Activated CD4-positive, alpha-beta T cell treated with anti-CD3 and anti-CD28 coated beads for 36 hours (primary cell): Measurements from ENCODE around the gene LAP3. TPM values are rescaled to one million over a fixed set of nuclear protein-coding genes. Genes with fewer than 3 reads are reported as not detected.
"Not testable (repeated sequence)": the region's sequence is repeated elsewhere in the genome, so short reads cannot be mapped to it uniquely, and the experiment has no call there.

Experiments
- ATAC-seq: fragments of 200-7000 bp; cut with Tn5 transposase; one replicate; pipeline ENCODE4 v1.10.0; 2021; ENCODE audit warnings: mild to moderate bottlenecking, moderate library complexity
- CTCF ChIA-PET: fragments of 350-600 bp; sonication (Branson Sonifier 250); formaldehyde crosslinking; loops from one replicate; lab custom pipeline; 2021; ENCODE audit warnings: antibody characterized with exemption; lab: Charles Lee
- POLR2A ChIA-PET: fragments of 350-600 bp; sonication (Branson Sonifier 250); formaldehyde crosslinking; loops from one replicate; lab custom pipeline; 2021; ENCODE audit warnings: antibody characterized with exemption, inconsistent platforms; lab: Charles Lee
- DNase-seq: peaks from one replicate; pipeline ENCODE4 v3.0.0-alpha.2; 2020
- H3K27ac Mint-ChIP-seq: one replicate; pipeline ENCODE4 v1.8.0; 2021; ENCODE audit warnings: mixed read lengths
- H3K27me3 Mint-ChIP-seq: one replicate; pipeline ENCODE4 v1.8.0; 2021; ENCODE audit warnings: mixed read lengths
- H3K36me3 Mint-ChIP-seq: one replicate; pipeline ENCODE4 v1.8.0; 2021; ENCODE audit warnings: low read depth, mixed read lengths
- H3K4me1 Mint-ChIP-seq: one replicate; pipeline ENCODE4 v1.8.0; 2021; ENCODE audit warnings: mixed read lengths
- H3K4me3 Mint-ChIP-seq: one replicate; pipeline ENCODE4 v1.8.0; 2021; ENCODE audit warnings: mild to moderate bottlenecking, moderate library complexity, mixed read lengths
- H3K9me3 Mint-ChIP-seq: one replicate; pipeline ENCODE4 v1.8.0; 2021; ENCODE audit warnings: low read depth, mixed read lengths
- intact Hi-C, 2 experiments: fragments of 100-400 bp; cut with DNase I in 1 of 2; cut with micrococcal nuclease in 1 of 2; formaldehyde crosslinking; loops; one replicate each; pipeline versions ENCODE4 v1.14.2 to v1.15.1; 2022 to 2024; cut with DNase I, micrococcal nuclease
- total RNA-seq, 2 experiments: library from RNA; stranded (reverse); gene quantifications; one replicate each; pipeline ENCODE4 v1.2.3, GENCODE V29; 2021

Gene LAP3
- total RNA-seq, 2 experiments from 2014 or later, result 126 to 128 TPM

DNA sequence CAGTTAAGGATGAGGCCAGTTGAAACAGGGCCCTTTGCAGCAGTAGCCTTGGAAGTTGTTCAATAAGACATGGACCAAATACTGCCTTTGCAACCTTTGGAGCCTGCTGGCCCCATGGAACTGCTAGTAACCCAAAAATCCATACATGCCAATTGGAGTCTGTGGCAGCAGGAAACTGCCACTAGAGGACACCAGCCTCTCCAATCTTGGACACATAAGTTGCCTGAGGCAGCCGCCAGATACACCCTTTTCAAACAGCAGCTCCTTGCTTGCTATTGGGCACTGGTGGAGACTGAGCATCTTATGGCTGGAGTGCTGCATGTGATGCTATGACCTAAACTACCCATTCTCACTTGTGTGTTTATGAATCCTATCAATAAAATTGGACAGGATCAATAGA lies 14.8 kb upstream of the LAP3 start:
- DNase-seq, result no peak

DNA sequence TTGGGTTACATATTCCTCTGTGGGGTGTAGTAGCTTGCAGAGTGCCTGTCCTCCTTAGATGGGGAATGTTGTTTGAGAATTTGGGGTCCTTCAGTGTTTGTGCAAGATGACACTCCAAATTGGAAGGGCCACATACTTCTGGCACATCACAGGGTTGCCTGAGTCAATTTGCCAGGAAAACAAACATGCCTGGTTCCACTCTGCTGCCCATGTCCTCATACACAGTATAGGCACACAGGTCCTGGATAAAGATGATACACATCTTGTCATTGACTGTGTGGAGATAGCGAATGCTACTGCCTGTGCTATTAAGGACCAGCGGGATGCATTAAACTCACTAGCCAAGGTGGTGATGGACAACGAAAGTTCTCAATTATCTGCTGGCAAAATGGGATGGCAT lies 11.2 kb upstream of the LAP3 start:
- ATAC-seq (no peak), DNase-seq (no peak)
- Mint-ChIP-seq H3K36me3 (no peaks in the 10 kb centered on the region), H3K4me3 (no peak overlapping the region), H3K27ac (no peak overlapping the region), H3K9me3 (no peaks in the 10 kb centered on the region), H3K4me1 (peaks cover 5% of the 10 kb centered on the region), H3K27me3 (no peaks in the 10 kb centered on the region)
- CTCF ChIA-PET, result interaction anchor here (0.7 kb wide), 1 partner anchor 129 kb away, joined by 4 read pairs; no protein-coding TSS in a partner anchor
- intact Hi-C loops, result no loop called here
- POLR2A ChIA-PET, result no interaction called here

More for the DNA sequence above, 14.8 kb upstream of the LAP3 start:
- no peaks in the 10 kb centered on the region for H3K27me3 Mint-ChIP-seq
- H3K4me1 Mint-ChIP-seq, result peaks cover 5% of the 10 kb centered on the region
- no peak overlapping the region for H3K4me3 Mint-ChIP-seq
- no peak for ATAC-seq
- CTCF ChIA-PET, result interaction anchor here (0.6 to 1.3 kb wide), 3 partner anchors 13 to 1674 kb away, joined by 4 to 7 read pairs (median 5); no protein-coding TSS in a partner anchor
- intact Hi-C loops, result no loop called here
- no peaks in the 10 kb centered on the region for H3K9me3 Mint-ChIP-seq
- H3K36me3 Mint-ChIP-seq, result no peaks in the 10 kb centered on the region
- H3K27ac Mint-ChIP-seq, result no peak overlapping the region
- POLR2A ChIA-PET, result no interaction called here

DNA sequence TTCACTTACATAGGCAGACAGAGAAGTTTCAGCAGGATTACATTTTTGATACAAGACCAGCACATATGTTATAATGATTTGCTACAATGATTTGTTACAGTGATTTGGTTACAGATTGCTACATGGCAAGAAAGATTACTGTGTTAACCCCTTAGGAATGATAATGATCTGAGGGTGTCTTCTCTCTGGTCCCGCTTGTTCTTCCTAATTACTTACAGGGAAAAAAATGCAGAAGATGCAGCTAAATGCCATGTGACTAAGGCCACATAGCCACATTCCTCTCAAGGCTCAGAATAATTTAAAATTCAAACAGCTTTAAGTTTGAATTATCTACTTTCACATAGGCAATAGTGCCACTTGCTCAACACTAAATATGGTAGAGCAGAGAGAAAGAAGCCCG lies 9.7 kb upstream of the LAP3 start:
- Mint-ChIP-seq H3K4me3 (no peak overlapping the region), H3K9me3 (no peaks in the 10 kb centered on the region), H3K36me3 (no peaks in the 10 kb centered on the region), H3K27me3 (no peaks in the 10 kb centered on the region), H3K4me1 (no peaks in the 10 kb centered on the region), H3K27ac (no peak overlapping the region)
- intact Hi-C loops, result no loop called here
- ChIA-PET POLR2A (no interaction called here), CTCF (no interaction called here)
- ATAC-seq, result no peak
- DNase-seq, result no peak

- DNase-seq (no peak), ATAC-seq (no peak)
- Mint-ChIP-seq H3K27me3 (no peaks in the 10 kb centered on the region), H3K27ac (peak overlapping the region; percentile 58), H3K4me1 (peaks cover 15% of the 10 kb centered on the region), H3K9me3 (no peaks in the 10 kb centered on the region), H3K36me3 (peaks cover 11% of the 10 kb centered on the region), H3K4me3 (no peak overlapping the region)
- ChIA-PET CTCF (interaction anchor here (0.6 to 2.1 kb wide), 2 partner anchors 25 to 517 kb away, joined by 3 to 8 read pairs; no protein-coding TSS in a partner anchor), POLR2A (no interaction called here)
- intact Hi-C loops, result no loop called here
These were observed 2.8 kb upstream of the LAP3 start for GRCh38 chr4:17574206-17574605.

- intact Hi-C loops, POLR2A ChIA-PET: not testable (repeated sequence)
- peaks cover 24% of the 10 kb centered on the region for H3K4me1 Mint-ChIP-seq
These were observed 1.8 kb upstream of the LAP3 start for GRCh38 chr4:17575177-17575576.

DNA sequence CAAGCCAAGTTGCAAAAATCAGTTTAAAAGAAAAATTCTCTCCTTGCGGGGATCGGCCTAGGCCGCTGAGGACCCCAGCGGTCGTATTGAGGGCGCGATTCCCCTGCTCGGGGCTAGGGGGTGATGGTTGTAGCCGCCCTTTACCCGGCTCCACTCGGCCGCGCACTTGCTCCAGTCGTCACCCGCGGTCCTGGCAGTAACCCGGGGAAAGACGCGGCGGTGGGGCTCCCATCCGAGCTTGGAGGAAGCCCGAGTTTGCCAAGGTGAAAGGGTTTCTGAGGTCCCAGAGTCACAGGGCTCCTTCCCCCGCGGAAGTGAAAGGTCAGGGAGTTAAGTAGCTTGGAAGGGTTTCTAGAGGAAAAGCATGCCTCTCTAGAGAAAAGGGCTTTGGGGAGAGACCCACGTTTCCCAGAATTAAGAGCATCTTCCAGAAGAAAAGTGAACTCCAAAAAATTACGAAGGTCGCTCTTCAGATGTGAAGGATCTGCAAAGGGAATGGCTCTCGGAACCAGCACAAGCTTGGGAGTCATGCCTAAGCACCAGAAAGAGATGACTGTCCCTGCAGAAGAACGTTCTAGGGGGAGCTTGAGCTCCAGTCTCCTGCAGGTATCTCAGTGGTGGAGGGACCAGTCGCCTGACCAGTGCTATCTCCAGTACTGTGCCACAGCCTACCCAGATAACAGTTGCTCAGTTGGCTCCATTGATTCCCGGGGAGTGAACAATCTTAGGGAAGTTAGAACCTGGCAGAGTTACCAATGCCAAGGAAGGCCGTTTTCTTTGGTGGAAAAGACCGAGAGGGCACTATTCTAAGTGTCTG lies 875 bp downstream of the LAP3 start:
- ChIA-PET POLR2A (interaction anchor here (0.7 to 1.5 kb wide), 3 partner anchors 29 to 42 kb away, joined by 4 to 8 read pairs (median 5); partner anchors contain the start of gene MED28), CTCF (interaction anchor here (0.6 to 2.2 kb wide), 5 partner anchors 29 to 232 kb away, joined by 3 to 12 read pairs (median 7); partner anchors contain the start of genes DCAF16, MED28 and NCAPG)
- DNase-seq (peak; percentile 64), ATAC-seq (peak; percentile 9)
- intact Hi-C loops, result loop anchor here (1.0 to 2.0 kb wide), 8 partner anchors 29 to 1352 kb away; partner anchors contain the start of genes DCAF16 (in 2 of the 2), MED28 (in 2 of the 2), NCAPG (in 2 of the 2) and QDPR (in 2 of the 2)
- Mint-ChIP-seq H3K27ac (peak overlapping the region; percentile 92), H3K36me3 (peaks cover 33% of the 10 kb centered on the region), H3K4me3 (peak overlapping the region; percentile 91), H3K9me3 (no peaks in the 10 kb centered on the region), H3K4me1 (peaks cover 29% of the 10 kb centered on the region), H3K27me3 (no peaks in the 10 kb centered on the region)

More at GRCh38 chr4:17575177-17575576, 1.8 kb upstream of the LAP3 start:
- DNase-seq, H3K27ac Mint-ChIP-seq, H3K9me3 Mint-ChIP-seq, ATAC-seq, H3K27me3 Mint-ChIP-seq, H3K4me3 Mint-ChIP-seq: not testable (repeated sequence)
- H3K36me3 Mint-ChIP-seq, result peaks cover 19% of the 10 kb centered on the region
- CTCF ChIA-PET, result interaction anchor here (0.6 to 2.1 kb wide), 3 partner anchors 26 to 551 kb away, joined by 3 to 8 read pairs (median 7); partner anchors contain the start of gene MED28

DNA sequence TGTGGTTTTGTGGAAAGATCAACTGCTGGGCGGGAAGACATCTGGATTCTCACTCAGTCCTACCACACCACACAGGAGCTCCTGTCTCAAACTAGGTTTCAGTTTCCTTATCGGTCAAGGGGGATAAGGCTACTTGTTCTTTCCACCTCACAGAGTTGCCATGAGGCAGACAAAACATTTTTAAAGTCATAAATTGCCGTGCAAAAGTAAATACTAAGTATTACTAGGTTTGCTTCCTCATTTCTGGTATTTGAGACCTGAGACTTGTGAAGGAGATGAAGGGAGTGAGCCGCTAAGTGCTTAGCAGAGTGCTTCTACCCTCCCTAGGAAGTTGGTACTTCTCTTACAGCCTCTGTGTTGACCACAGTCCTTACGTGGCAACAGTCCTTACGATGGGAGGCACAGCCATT lies 1.5 kb downstream of the LAP3 start:
- Mint-ChIP-seq H3K27me3 (no peaks in the 10 kb centered on the region), H3K27ac (peak overlapping the region; percentile 92), H3K4me1 (peaks cover 29% of the 10 kb centered on the region), H3K9me3 (no peaks in the 10 kb centered on the region), H3K36me3 (peaks cover 35% of the 10 kb centered on the region), H3K4me3 (peak overlapping the region; percentile 91)
- DNase-seq (peak; percentile 26), ATAC-seq (peak; percentile 27)
- CTCF ChIA-PET, result interaction anchor here (0.6 to 2.2 kb wide), 4 partner anchors 30 to 231 kb away, joined by 3 to 12 read pairs (median 8); partner anchors contain the start of genes DCAF16, MED28 and NCAPG
- intact Hi-C loops, result no loop called here
- POLR2A ChIA-PET, result interaction anchor here (0.9 to 1.5 kb wide), 2 partner anchors 30 to 36 kb away, joined by 5 to 8 read pairs; partner anchors contain the start of gene MED28

GRCh38 chr4:17580969-17581368 lies 4.0 kb downstream of the LAP3 start:
- no peak overlapping the region for H3K4me3 Mint-ChIP-seq
- DNase-seq, result no peak
- H3K36me3 Mint-ChIP-seq, result peaks cover 53% of the 10 kb centered on the region
- peaks cover 25% of the 10 kb centered on the region for H3K4me1 Mint-ChIP-seq
- no peak for ATAC-seq
- ChIA-PET POLR2A (no interaction called here), CTCF (no interaction called here)
- no peaks in the 10 kb centered on the region for H3K27me3 Mint-ChIP-seq
- intact Hi-C loops, result no loop called here
- no peaks in the 10 kb centered on the region for H3K9me3 Mint-ChIP-seq
- H3K27ac Mint-ChIP-seq, result peak overlapping the region; percentile 52

- no peak for ATAC-seq
- CTCF ChIA-PET, result no interaction called here
- H3K4me3 Mint-ChIP-seq, result no peak overlapping the region
- H3K4me1 Mint-ChIP-seq, result peaks cover 20% of the 10 kb centered on the region
- peaks cover 65% of the 10 kb centered on the region for H3K36me3 Mint-ChIP-seq
- no peak overlapping the region for H3K27ac Mint-ChIP-seq
- H3K9me3 Mint-ChIP-seq, result no peaks in the 10 kb centered on the region
- intact Hi-C loops, result no loop called here
- no peaks in the 10 kb centered on the region for H3K27me3 Mint-ChIP-seq
- POLR2A ChIA-PET, result no interaction called here
- no peak for DNase-seq
These were observed 6.3 kb downstream of the LAP3 start for GRCh38 chr4:17583276-17583675.

DNA sequence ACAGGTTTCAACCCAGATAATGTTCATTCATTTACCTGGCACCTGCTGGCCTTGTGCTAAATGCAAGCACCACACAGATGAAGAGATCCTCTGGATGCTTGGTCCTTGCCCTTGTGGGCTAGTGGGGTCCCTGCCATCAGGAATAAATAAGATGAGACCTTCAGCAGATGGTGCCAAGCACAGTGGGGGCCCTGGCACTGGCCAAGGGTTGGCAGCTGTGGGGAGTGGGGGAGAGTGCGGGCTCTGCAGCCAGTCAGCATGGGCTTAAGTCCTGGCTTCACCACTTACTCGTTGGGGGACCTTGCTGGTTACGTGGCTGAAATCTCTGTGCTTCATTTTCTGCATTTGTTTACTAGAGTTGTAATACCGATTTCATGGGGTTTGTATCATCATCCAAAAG lies 6.9 kb downstream of the LAP3 start:
- no peak for DNase-seq
- ChIA-PET CTCF (no interaction called here), POLR2A (no interaction called here)
- no peak for ATAC-seq
- Mint-ChIP-seq H3K36me3 (peaks cover 61% of the 10 kb centered on the region), H3K27ac (no peak overlapping the region), H3K4me3 (no peak overlapping the region), H3K4me1 (peaks cover 16% of the 10 kb centered on the region), H3K9me3 (no peaks in the 10 kb centered on the region), H3K27me3 (no peaks in the 10 kb centered on the region)
- intact Hi-C loops, result no loop called here

DNA sequence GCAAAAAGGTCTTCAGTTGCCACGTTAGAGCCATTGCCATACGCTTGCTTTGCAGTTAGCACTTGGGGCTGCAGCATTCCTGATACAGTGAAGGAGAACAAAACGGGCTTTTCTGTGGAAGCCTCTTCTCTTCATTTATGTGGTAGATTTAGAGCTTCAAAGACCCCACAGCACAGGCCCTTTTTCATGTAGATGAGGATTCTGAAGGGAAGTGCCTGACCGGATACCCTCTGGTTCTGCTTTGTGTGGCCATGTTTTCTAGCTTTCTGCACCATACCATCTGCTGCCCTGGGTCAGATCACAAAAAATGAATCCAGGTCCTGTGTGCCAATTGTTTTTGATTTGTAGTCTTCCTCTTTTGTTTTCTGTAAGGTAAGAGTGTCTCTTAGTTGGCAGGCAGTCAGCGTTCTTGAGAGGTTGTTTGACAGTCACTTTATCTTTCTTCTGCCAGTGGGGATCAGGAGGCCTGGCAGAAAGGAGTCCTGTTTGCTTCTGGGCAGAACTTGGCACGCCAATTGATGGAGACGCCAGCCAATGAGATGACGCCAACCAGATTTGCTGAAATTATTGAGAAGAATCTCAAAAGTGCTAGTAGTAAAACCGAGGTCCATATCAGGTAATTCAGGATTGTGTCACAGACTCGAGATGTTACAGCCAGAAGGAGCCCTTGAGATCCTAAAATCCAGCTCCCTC lies 7.7 kb downstream of the LAP3 start:
- CTCF ChIA-PET, result no interaction called here
- Mint-ChIP-seq H3K4me1 (peaks cover 9% of the 10 kb centered on the region), H3K27me3 (no peaks in the 10 kb centered on the region), H3K36me3 (peaks cover 61% of the 10 kb centered on the region), H3K27ac (no peak overlapping the region), H3K9me3 (no peaks in the 10 kb centered on the region), H3K4me3 (no peak overlapping the region)
- no peak for DNase-seq
- POLR2A ChIA-PET, result no interaction called here
- no peak for ATAC-seq
- intact Hi-C loops, result no loop called here
